Right atrium auricular region (tissue), 2 donors: ENCODE data around the gene ITSN2. TPM values are rescaled to one million over a fixed set of nuclear protein-coding genes. Genes with fewer than 3 reads are reported as not detected.
A peak's percentile ranks its signal among the peaks of the same experiment; 100 is the strongest.

Experiments
- DNase-seq: peaks from one replicate; pipeline ENCODE4 v3.0.0-alpha.2; 2019; ENCODE audit warnings: low spot score
- H3K27ac ChIP-seq, 2 donors: fragments of 200-600 bp; sonication (generic); 1 replicate in 1 of 2; 2 replicates in 1 of 2; pipeline ENCODE4 v1.5.1; 2016 to 2019
- H3K27me3 ChIP-seq, 2 donors: fragments of 200-600 bp; sonication (generic); one replicate each; pipeline versions ENCODE4 v1.5.1 to v1.6.0; 2017 to 2019
- H3K36me3 ChIP-seq: fragments of 200-600 bp; sonication (generic); one replicate; pipeline ENCODE4 v1.5.1; 2016
- H3K4me1 ChIP-seq, 2 donors: fragments of 200-600 bp; sonication (generic); one replicate each; pipeline versions ENCODE4 v1.5.1 to v1.6.0; 2017 to 2019
- H3K4me3 ChIP-seq, 2 donors: fragments of 200-600 bp; sonication (generic); 1 replicate in 1 of 2; 2 replicates in 1 of 2; pipeline ENCODE4 v1.5.1; 2017 to 2019; ENCODE audit warnings: mild to moderate bottlenecking in 1 of 2, moderate library complexity in 1 of 2
- H3K9me3 ChIP-seq, 2 donors: fragments of 200-600 bp; sonication (generic); one replicate each; pipeline ENCODE4 v1.5.1; 2019
- total RNA-seq, 2 donors: library from RNA; depleted of rRNA; stranded (reverse); fragments of >200 nt; gene quantifications; one replicate each; pipeline ENCODE4 v1.1.0, GENCODE V29; 2016
- TF ChIP-seq, protein P1 (sequence below), 2 donors: fragments of 200-600 bp; sonication (generic); IDR thresholded peaks; one replicate each; pipeline ENCODE4 v1.5.1; 2019; ENCODE audit warnings: antibody characterized with exemption in 2 of 2

ITSN2 gene
- total RNA-seq, 2 donors from 2014 or later: 40.1 to 40.4 TPM

DNA sequence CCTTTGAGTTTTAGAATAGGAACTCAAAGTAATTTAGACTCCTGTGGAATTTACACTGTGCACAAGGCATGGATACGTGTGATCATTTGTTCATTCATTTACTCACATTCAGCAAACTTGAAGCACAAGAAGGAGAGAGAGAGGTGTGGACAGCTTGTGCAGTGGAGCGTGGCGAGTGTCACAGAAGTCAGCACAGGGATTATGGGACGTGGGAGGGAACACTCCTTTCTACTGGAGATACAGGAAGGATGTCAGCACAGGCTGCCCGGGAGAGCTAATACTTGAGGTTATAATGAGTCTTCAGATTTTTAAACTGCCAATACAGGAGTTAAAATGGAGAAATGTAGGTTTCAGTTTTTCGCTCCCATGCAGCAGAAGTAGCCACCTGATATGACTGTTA is 178.5 kb downstream of the ITSN2 start:
- no peaks in the 10 kb centered on the region for H3K36me3 ChIP-seq
- no peak overlapping the region for H3K4me3 ChIP-seq
- no peak for DNase-seq

DNA sequence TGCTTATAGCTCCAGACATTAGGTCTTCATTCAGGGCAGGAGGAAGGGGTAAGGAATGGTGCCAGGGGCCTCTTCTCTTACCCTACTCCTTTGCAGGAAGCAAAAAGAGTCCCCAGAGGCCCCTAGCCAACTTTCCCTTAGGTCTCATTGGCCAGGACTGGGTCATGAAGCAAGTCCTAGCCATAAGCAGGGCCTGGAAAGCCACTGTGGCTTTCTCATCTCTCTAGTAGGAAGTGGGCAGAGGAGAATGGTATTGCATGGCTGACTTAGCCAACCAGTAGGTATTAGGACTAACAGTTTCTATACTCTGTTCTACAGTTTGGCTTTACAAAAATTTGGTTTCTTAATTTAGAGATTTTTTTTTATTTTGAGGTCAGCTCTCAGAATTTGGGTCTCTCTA is 180.7 kb downstream of the ITSN2 start:
- DNase-seq: no peak
- H3K27ac ChIP-seq: no peak overlapping the region
- no peaks in the 10 kb centered on the region for H3K27me3 ChIP-seq
- no peak overlapping the region for H3K4me3 ChIP-seq
- TF ChIP-seq, protein P1, sequence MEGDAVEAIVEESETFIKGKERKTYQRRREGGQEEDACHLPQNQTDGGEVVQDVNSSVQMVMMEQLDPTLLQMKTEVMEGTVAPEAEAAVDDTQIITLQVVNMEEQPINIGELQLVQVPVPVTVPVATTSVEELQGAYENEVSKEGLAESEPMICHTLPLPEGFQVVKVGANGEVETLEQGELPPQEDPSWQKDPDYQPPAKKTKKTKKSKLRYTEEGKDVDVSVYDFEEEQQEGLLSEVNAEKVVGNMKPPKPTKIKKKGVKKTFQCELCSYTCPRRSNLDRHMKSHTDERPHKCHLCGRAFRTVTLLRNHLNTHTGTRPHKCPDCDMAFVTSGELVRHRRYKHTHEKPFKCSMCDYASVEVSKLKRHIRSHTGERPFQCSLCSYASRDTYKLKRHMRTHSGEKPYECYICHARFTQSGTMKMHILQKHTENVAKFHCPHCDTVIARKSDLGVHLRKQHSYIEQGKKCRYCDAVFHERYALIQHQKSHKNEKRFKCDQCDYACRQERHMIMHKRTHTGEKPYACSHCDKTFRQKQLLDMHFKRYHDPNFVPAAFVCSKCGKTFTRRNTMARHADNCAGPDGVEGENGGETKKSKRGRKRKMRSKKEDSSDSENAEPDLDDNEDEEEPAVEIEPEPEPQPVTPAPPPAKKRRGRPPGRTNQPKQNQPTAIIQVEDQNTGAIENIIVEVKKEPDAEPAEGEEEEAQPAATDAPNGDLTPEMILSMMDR (IDR thresholded peaks at IDR 0.05): no peak
- no peaks in the 10 kb centered on the region for H3K36me3 ChIP-seq
- H3K4me1 ChIP-seq: no peaks in the 10 kb centered on the region
- no peaks in the 10 kb centered on the region for H3K9me3 ChIP-seq

More for the DNA sequence above, 178.5 kb downstream of the ITSN2 start:
- Histone ChIP-seq H3K27me3 (no peaks in the 10 kb centered on the region), H3K4me1 (no peaks in the 10 kb centered on the region), H3K27ac (no peak overlapping the region), H3K9me3 (peaks cover 0 to 6% of the 10 kb centered on the region in 2 donors)
- TF ChIP-seq, protein P1 (IDR thresholded peaks at IDR 0.05): no peak

DNA sequence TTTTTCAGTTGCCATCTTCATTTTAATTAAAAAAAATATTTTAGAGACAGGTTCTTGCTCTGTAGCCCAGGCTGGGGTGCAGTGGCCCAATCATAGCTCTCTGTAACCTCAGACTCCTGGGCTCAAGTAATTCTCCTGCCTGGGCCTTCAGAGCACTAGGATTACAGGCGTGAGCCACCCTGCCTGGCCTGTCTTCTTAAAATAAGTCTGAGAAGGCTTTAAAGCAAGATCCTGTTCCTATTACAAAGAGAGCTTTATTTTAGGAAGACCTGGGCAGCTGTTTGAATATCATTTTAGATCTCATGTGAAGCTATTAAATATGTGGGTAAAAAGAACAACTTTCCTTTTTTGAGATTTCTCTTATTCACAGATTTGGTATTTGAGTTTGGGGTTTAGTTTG is 184.0 kb downstream of the ITSN2 start:
- Histone ChIP-seq H3K4me1 (no peaks in the 10 kb centered on the region), H3K27me3 (no peaks in the 10 kb centered on the region), H3K27ac (no peak overlapping the region), H3K9me3 (no peaks in the 10 kb centered on the region), H3K36me3 (no peaks in the 10 kb centered on the region), H3K4me3 (no peak overlapping the region)
- no peak for DNase-seq
- TF ChIP-seq, protein P1 (IDR thresholded peaks at IDR 0.05): no peak

DNA sequence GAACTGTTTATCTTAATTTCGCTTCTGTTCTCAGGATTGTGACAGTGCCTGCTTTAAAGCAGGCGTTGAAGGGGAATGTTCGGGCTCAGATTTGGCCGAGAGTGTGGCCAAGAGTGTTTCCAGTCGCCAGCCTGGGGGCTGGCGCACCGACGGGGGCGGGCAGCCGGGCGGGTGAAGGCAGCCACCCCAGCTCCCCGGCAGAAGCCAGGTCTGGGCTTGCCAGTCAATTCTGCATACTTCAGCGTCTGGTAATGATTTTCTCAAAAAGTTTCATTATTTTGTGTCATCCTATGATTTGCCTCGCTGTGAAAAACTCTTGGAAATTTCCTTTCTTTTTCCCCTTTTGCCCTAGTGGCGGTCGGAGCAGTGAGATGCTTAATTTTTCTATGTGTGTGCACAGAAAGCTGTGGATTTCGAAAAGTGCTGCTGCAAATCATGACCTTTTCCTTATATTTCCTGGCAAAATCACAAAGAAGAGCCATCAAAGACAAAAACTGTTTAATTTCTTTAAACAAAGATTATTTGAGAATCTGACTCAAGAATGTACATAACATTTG is 184.6 kb downstream of the ITSN2 start:
- DNase-seq: no peak
- H3K9me3 ChIP-seq: no peaks in the 10 kb centered on the region
- peak overlapping the region in 1 of 2 donors; percentile 32 for H3K4me3 ChIP-seq
- H3K36me3 ChIP-seq: no peaks in the 10 kb centered on the region
- H3K4me1 ChIP-seq: no peaks in the 10 kb centered on the region
- no peaks in the 10 kb centered on the region for H3K27me3 ChIP-seq
- peak overlapping the region in 1 of 2 donors; percentile 16 for H3K27ac ChIP-seq
- TF ChIP-seq, protein P1 (IDR thresholded peaks at IDR 0.05): no peak

DNA sequence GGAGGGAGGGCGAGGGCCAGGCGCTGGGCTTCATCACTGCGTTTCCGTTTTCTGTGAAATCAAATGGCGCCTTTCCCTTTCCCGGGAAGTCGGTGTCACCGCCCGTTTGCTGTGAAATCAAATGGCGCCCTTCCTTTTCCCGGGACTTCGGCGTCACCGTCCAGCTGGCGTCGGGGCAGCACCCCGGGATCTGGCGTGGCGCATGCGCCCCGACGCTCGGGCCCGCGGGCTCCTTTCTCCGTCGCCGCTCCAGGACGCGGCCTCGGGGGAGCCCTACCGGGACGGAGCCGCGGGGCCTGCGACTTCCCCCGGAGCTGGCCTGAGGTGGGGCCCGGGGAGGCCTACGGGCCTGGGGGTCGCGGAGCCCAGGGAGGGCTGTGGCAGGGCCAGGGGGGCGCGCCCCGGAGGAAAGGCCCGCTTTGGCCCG is 185.5 kb downstream of the ITSN2 start, which contains the start of gene FAM228A:
Gene FAM228A, plus strand, starts transcription at position 203 of the 427 bp plus-strand sequence. CDS start 428 bp downstream, outside the sequence.
- DNase-seq: no peak
- Histone ChIP-seq H3K36me3 (no peaks in the 10 kb centered on the region), H3K9me3 (no peaks in the 10 kb centered on the region), H3K27me3 (no peaks in the 10 kb centered on the region), H3K4me1 (no peaks in the 10 kb centered on the region), H3K4me3 (peak within 1 kb of the TSS in 1 of 2 donors; percentile 32), H3K27ac (peak within 1 kb of the TSS in 1 of 2 donors; percentile 16)
- TF ChIP-seq, protein P1 (IDR thresholded peaks at IDR 0.05): no peak

DNA sequence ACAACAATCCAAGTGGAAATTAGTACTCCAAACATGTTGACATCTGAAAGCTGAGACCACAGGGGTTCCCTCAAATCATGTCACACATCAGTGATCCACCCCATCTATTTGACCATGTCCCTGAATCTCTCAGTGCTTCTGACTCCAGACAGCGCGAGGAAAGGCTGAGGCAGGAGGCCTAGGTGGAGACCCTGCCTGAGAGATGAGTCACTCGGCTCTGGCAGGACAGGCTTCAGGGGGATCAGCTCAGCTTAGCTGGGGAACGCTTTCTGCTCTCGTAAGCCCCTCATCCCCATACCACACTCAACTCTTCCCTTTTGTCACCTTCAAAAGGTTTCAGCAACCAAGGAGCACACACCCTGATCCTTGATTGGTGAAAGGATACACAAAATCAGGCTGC is 191.3 kb downstream of the ITSN2 start:
- no peak overlapping the region for H3K27ac ChIP-seq
- H3K9me3 ChIP-seq: no peaks in the 10 kb centered on the region
- no peak overlapping the region for H3K4me3 ChIP-seq
- no peaks in the 10 kb centered on the region for H3K4me1 ChIP-seq
- no peak for DNase-seq
- H3K36me3 ChIP-seq: no peaks in the 10 kb centered on the region
- H3K27me3 ChIP-seq: no peaks in the 10 kb centered on the region
- TF ChIP-seq, protein P1 (IDR thresholded peaks at IDR 0.05): no peak
